KOPT-K1 (cell line): Measurements from ENCODE around the gene EIPR1.

Experiments
- H3K27ac ChIP-seq: fragments of 200-600 bp; sonication (generic); 2 replicates; pipeline ENCODE4 v1.5.1; 2016; ENCODE audit warnings: antibody characterized with exemption, mild to moderate bottlenecking, low read depth, low read length; ENCODE audit not compliant: poor library complexity, severe bottlenecking
- H3K36me3 ChIP-seq: fragments of 200-600 bp; sonication (generic); 2 replicates; pipeline ENCODE4 v1.5.1; 2017; ENCODE audit warnings: antibody characterized with exemption, mild to moderate bottlenecking, low read length, moderate library complexity; ENCODE audit not compliant: insufficient read depth
- H3K9me3 ChIP-seq: fragments of 200-600 bp; sonication (generic); 2 replicates; pipeline ENCODE4 v1.5.1; 2017; ENCODE audit warnings: antibody characterized with exemption, low read length, mild to moderate bottlenecking; ENCODE audit not compliant: insufficient read depth, poor library complexity, severe bottlenecking

The EIPR1 gene

GRCh38 chr2:3326871-3327270, 50.7 kb downstream of the EIPR1 start:
- Histone ChIP-seq H3K36me3 (peaks cover 35% of the 10 kb centered on the region), H3K9me3 (no peaks in the 10 kb centered on the region), H3K27ac (no peak overlapping the region)

- H3K36me3 ChIP-seq: peaks cover 39% of the 10 kb centered on the region
- H3K27ac ChIP-seq: no peak overlapping the region
- H3K9me3 ChIP-seq: no peaks in the 10 kb centered on the region
Measured at GRCh38 chr2:3326182-3326537, 51.5 kb downstream of the EIPR1 start.

GRCh38 chr2:3325458-3326181, 52.0 kb downstream of the EIPR1 start:
- Histone ChIP-seq H3K36me3 (peaks cover 37% of the 10 kb centered on the region), H3K9me3 (no peaks in the 10 kb centered on the region), H3K27ac (no peak overlapping the region)

- Histone ChIP-seq H3K36me3 (peaks cover 34% of the 10 kb centered on the region), H3K9me3 (no peaks in the 10 kb centered on the region), H3K27ac (no peak overlapping the region)
Measured at GRCh38 chr2:3324404-3325281, 53.0 kb downstream of the EIPR1 start.

- no peak overlapping the region for H3K27ac ChIP-seq
Measured at GRCh38 chr2:3324036-3324386, 53.6 kb downstream of the EIPR1 start.

GRCh38 chr2:3323360-3324035, 54.1 kb downstream of the EIPR1 start:
- H3K36me3 ChIP-seq: peaks cover 36% of the 10 kb centered on the region
- H3K27ac ChIP-seq: no peak overlapping the region
- H3K9me3 ChIP-seq: no peaks in the 10 kb centered on the region

More at GRCh38 chr2:3324036-3324386, 53.6 kb downstream of the EIPR1 start:
- Histone ChIP-seq H3K36me3 (peaks cover 32% of the 10 kb centered on the region), H3K9me3 (no peaks in the 10 kb centered on the region)

GRCh38 chr2:3322311-3322970, 55.2 kb downstream of the EIPR1 start:
- H3K27ac ChIP-seq: no peak overlapping the region
- no peaks in the 10 kb centered on the region for H3K9me3 ChIP-seq
- peaks cover 46% of the 10 kb centered on the region for H3K36me3 ChIP-seq

- Histone ChIP-seq H3K27ac (no peak overlapping the region), H3K9me3 (no peaks in the 10 kb centered on the region), H3K36me3 (peaks cover 49% of the 10 kb centered on the region)
Measured at GRCh38 chr2:3321825-3322224, 55.8 kb downstream of the EIPR1 start.

- Histone ChIP-seq H3K36me3 (peaks cover 49% of the 10 kb centered on the region), H3K9me3 (no peaks in the 10 kb centered on the region), H3K27ac (no peak overlapping the region)
Measured at GRCh38 chr2:3320910-3321605, 56.6 kb downstream of the EIPR1 start.

GRCh38 chr2:3319745-3320566, 57.7 kb downstream of the EIPR1 start:
- Histone ChIP-seq H3K9me3 (no peaks in the 10 kb centered on the region), H3K36me3 (peaks cover 44% of the 10 kb centered on the region), H3K27ac (no peak overlapping the region)

- Histone ChIP-seq H3K36me3 (peaks cover 39% of the 10 kb centered on the region), H3K27ac (no peak overlapping the region), H3K9me3 (no peaks in the 10 kb centered on the region)
Measured at GRCh38 chr2:3319134-3319533, 58.5 kb downstream of the EIPR1 start.

GRCh38 chr2:3317871-3318590, 59.6 kb downstream of the EIPR1 start:
- Histone ChIP-seq H3K27ac (no peak overlapping the region), H3K36me3 (peaks cover 38% of the 10 kb centered on the region)

GRCh38 chr2:3317277-3317685, 60.3 kb downstream of the EIPR1 start:
- Histone ChIP-seq H3K27ac (no peak overlapping the region), H3K36me3 (peaks cover 38% of the 10 kb centered on the region), H3K9me3 (no peaks in the 10 kb centered on the region)

More at GRCh38 chr2:3317871-3318590, 59.6 kb downstream of the EIPR1 start:
- no peaks in the 10 kb centered on the region for H3K9me3 ChIP-seq
